ENCODE results near the gene CD80. TPM values are rescaled to one million over a fixed set of nuclear protein-coding genes. Genes with fewer than 3 reads are reported as not detected.

CD80 gene
- total and polyA plus RNA-seq, 9 of the 15 experiments (the other 6 are each of a cell fraction or from before 2014, with no cell fraction given) = 3.0 to 8.2 (median 5.7) TPM

DNA sequence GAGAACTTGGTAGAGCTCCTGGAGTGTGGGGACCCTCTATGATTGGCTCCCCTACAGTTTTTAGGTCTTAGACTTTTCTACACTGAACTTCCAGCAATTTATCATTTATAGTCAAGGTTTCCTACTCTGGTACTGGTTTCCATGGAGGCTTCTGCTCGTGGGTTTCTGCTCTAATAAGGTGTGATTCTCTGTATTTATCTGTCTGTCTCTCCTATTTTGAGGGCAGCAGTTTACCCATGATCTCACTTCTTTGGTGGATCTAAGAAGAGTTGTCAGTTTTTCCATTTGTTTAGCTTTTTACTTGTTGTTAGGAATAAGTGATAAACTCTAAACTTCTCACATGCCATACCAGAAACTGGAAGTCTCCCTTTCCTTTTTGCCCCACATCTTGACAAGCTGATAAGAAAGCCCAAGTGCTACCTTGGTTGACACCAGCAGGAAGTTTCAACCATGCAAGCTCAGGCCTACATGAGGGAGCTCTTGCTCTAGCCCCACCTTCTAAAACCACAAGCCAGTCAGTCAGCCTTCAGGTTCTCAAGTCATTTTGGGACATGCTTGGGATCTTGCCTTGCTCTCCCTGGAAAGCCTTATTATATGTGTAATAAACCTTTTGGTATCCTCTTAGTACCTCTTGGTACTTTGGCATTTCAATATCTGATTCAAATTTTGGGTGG, 51.1 kb downstream of the CD80 start (continued):
- TF ChIP-seq HMBOX1 (IDR thresholded peaks at IDR 0.05) = peak; percentile 44; the same call in 1 of the 2 replicates
- no peak for TF ChIP-seq GTF2F1 (IDR thresholded peaks at IDR 0.05; ENCODE audit: low read depth, low read length)
- TF ChIP-seq PBX2 (CRISPR knock-in tag; IDR thresholded peaks at IDR 0.05; ENCODE audit: low read depth) = no peak
- 0 out of 2 replicates have a peak, but pooled peaks have one; percentile 19 for TF ChIP-seq PBX2 (tag; conservative IDR thresholded peaks at IDR 0.05; ENCODE audit: low read depth)
- TF ChIP-seq MAFK (IDR thresholded peaks at IDR 0.05; ENCODE audit: low read length) = no peak
- peak; percentile 50 for TF ChIP-seq DPF2 (IDR thresholded peaks at IDR 0.05)
- peak; percentile 9; the same call in 1 of the 2 replicates for TF ChIP-seq TAL1 (IDR thresholded peaks at IDR 0.05)
- 0 out of 4 replicates have a peak, but pooled peaks of 1 of the 2 experiments have one; percentile 42 for TF ChIP-seq UBTF (IDR thresholded peaks at IDR 0.05; ENCODE audit: borderline replicate concordance in 1 of 2, low read depth in 2 of 2, low read length in 2 of 2)
- peak; percentile 45 for TF ChIP-seq ETV1 (tag; conservative IDR thresholded peaks at IDR 0.05; ENCODE audit: low read depth)
- TF ChIP-seq L3MBTL2 (IDR thresholded peaks at IDR 0.05) = peak; percentile 46
- TF ChIP-seq MAZ (CRISPR knock-in tag; conservative IDR thresholded peaks at IDR 0.05 in 1 of 2, IDR thresholded peaks at IDR 0.05 in 1 of 2) = peak in 1 of 2 experiments; percentile 36; a peak in 1 of 4 replicates
- TF ChIP-seq U2AF2 (optimal IDR thresholded peaks at IDR 0.05; ENCODE audit: low read depth, low read length) = no peak
- TF ChIP-seq TBL1XR1 (IDR thresholded peaks at IDR 0.05; ENCODE audit: low read length in 2 of 2) = 0 out of 4 replicates have a peak, but pooled peaks of 1 of the 2 experiments have one; percentile 22
- TF ChIP-seq EZH2 (IDR thresholded peaks at IDR 0.05; ENCODE audit: borderline replicate concordance, low read depth, low read length) = no peak

Data from K562 (cell line).